ENCODE measurements around the gene SH3RF1. TPM values are rescaled to one million over a fixed set of nuclear protein-coding genes. Genes with fewer than 3 reads are reported as not detected.

The SH3RF1 gene
- total RNA-seq, 1 experiment from 2014 or later: 59.5 TPM

DNA sequence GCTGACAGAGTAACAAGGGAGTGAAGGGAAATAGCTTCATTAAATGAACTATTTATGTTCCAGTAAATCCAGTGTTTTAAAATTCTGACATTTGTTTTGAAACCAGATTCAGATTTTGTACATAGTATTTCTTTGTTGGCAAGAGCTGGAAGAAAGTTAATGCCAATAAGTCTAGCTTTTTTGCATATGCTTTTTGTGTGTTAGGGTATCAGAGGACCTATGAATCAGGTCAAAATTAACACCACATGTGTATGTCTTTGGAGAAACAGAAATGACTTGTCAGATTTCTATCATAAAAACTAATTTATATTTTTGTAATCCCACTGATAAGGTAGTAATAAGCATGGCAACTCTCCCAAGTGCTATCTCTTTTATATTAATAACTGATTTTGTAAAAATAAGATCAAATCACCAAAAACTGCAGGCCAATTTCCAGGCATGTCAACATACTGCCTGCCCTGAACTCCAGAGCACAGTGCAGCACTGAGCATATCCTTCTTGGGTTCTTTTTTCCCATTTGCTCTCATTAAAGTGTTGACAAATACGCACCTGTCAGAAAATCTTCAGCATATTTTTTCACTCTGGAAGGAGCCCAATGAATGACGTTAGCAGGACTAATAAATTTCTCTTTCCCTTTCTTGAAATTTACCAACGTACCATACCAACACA lies 65.5 kb downstream of the SH3RF1 start:
- ATAC-seq: no peak
- peaks cover 11 to 53% of the 10 kb centered on the region in 2 experiments for H3K4me1 ChIP-seq (ENCODE audit: control insufficient read depth in 1 of 2, insufficient read depth in 2 of 2, low read length in 2 of 2)
- ChIA-PET RAD21 (ENCODE audit: low non-redundant PET in 1 of 2, low total read pairs in 2 of 2, uncharacterized antibody in 2 of 2, unreplicated experiment in 2 of 2) (no interaction called here), CTCF (no interaction called here), POLR2A (no interaction called here)
- intact Hi-C loops (cut with micrococcal nuclease): no loop called here
- H4K20me1 ChIP-seq (ENCODE audit: insufficient read depth): no peaks in the 10 kb centered on the region; the same call in 1 of the 2 replicates
- peaks cover 94% of the 10 kb centered on the region for H3K79me2 ChIP-seq (ENCODE audit: insufficient read depth, low read length)
- BruUV-seq (replicated peaks): no TSS peak
- no peak overlapping the region for H3K27ac ChIP-seq (ENCODE audit: low read depth, low read length)
- no peak overlapping the region for H3K4me2 ChIP-seq (ENCODE audit: low read length)
- H3K9ac ChIP-seq (ENCODE audit: low read length): no peak overlapping the region
- H3K9me3 ChIP-seq (ENCODE audit: control insufficient read depth in 1 of 2, insufficient read depth in 1 of 2, low read depth in 1 of 2, low read length in 2 of 2): no peaks in the 10 kb centered on the region
- no peak for DNase-seq (ENCODE audit: low read depth, low spot score)
- no peaks in the 10 kb centered on the region for H3K27me3 ChIP-seq (ENCODE audit: insufficient read depth, low read length)
- H3K36me3 ChIP-seq (ENCODE audit: control insufficient read depth in 1 of 2, insufficient read depth in 2 of 2, low read length in 2 of 2): no peaks in the 10 kb centered on the region
- H2AFZ ChIP-seq (ENCODE audit: low read depth, low read length, poor library complexity, severe bottlenecking): no peak overlapping the region
- no peak for TF ChIP-seq EGR1 (IDR thresholded peaks at IDR 0.05; ENCODE audit: low read depth)
- TF ChIP-seq ZNF274 (IDR thresholded peaks at IDR 0.05; ENCODE audit: low read depth, low read length): no peak
- TF ChIP-seq, protein P1, sequence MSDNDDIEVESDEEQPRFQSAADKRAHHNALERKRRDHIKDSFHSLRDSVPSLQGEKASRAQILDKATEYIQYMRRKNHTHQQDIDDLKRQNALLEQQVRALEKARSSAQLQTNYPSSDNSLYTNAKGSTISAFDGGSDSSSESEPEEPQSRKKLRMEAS (IDR thresholded peaks at IDR 0.05): no peak
- no peak for TF ChIP-seq ELF1 (IDR thresholded peaks at IDR 0.05; ENCODE audit: borderline replicate concordance, low read depth)
- no peak for TF ChIP-seq CEBPB (IDR thresholded peaks at IDR 0.05; ENCODE audit: low read depth)
- TF ChIP-seq CBX3 (IDR thresholded peaks at IDR 0.05; ENCODE audit: low read depth): no peak
- TF ChIP-seq, protein P2, sequence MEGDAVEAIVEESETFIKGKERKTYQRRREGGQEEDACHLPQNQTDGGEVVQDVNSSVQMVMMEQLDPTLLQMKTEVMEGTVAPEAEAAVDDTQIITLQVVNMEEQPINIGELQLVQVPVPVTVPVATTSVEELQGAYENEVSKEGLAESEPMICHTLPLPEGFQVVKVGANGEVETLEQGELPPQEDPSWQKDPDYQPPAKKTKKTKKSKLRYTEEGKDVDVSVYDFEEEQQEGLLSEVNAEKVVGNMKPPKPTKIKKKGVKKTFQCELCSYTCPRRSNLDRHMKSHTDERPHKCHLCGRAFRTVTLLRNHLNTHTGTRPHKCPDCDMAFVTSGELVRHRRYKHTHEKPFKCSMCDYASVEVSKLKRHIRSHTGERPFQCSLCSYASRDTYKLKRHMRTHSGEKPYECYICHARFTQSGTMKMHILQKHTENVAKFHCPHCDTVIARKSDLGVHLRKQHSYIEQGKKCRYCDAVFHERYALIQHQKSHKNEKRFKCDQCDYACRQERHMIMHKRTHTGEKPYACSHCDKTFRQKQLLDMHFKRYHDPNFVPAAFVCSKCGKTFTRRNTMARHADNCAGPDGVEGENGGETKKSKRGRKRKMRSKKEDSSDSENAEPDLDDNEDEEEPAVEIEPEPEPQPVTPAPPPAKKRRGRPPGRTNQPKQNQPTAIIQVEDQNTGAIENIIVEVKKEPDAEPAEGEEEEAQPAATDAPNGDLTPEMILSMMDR (IDR thresholded peaks at IDR 0.05 in 2 of 3, conservative IDR thresholded peaks at IDR 0.05 in 1 of 3; ENCODE audit: borderline replicate concordance in 1 of 3, insufficient read depth in 1 of 3, low read depth in 2 of 3, low read length in 2 of 3): no peak
- no peak for TF ChIP-seq YY1 (IDR thresholded peaks at IDR 0.05; ENCODE audit: extremely low read depth, insufficient replicate concordance, low read depth, low read length)
- TF ChIP-seq EZH2phosphoT487 (IDR thresholded peaks at IDR 0.05; ENCODE audit: borderline replicate concordance): no peak
- TF ChIP-seq SIN3A (IDR thresholded peaks at IDR 0.05; ENCODE audit: low read depth): no peak
- TF ChIP-seq JUND (IDR thresholded peaks at IDR 0.05): no peak
- TF ChIP-seq, protein P3, sequence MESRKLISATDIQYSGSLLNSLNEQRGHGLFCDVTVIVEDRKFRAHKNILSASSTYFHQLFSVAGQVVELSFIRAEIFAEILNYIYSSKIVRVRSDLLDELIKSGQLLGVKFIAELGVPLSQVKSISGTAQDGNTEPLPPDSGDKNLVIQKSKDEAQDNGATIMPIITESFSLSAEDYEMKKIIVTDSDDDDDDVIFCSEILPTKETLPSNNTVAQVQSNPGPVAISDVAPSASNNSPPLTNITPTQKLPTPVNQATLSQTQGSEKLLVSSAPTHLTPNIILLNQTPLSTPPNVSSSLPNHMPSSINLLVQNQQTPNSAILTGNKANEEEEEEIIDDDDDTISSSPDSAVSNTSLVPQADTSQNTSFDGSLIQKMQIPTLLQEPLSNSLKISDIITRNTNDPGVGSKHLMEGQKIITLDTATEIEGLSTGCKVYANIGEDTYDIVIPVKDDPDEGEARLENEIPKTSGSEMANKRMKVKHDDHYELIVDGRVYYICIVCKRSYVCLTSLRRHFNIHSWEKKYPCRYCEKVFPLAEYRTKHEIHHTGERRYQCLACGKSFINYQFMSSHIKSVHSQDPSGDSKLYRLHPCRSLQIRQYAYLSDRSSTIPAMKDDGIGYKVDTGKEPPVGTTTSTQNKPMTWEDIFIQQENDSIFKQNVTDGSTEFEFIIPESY (IDR thresholded peaks at IDR 0.05; ENCODE audit: extremely low read depth, insufficient replicate concordance, low read length): no peak
- TF ChIP-seq SP1 (IDR thresholded peaks at IDR 0.05; ENCODE audit: low read depth): no peak
- TF ChIP-seq, protein P4, sequence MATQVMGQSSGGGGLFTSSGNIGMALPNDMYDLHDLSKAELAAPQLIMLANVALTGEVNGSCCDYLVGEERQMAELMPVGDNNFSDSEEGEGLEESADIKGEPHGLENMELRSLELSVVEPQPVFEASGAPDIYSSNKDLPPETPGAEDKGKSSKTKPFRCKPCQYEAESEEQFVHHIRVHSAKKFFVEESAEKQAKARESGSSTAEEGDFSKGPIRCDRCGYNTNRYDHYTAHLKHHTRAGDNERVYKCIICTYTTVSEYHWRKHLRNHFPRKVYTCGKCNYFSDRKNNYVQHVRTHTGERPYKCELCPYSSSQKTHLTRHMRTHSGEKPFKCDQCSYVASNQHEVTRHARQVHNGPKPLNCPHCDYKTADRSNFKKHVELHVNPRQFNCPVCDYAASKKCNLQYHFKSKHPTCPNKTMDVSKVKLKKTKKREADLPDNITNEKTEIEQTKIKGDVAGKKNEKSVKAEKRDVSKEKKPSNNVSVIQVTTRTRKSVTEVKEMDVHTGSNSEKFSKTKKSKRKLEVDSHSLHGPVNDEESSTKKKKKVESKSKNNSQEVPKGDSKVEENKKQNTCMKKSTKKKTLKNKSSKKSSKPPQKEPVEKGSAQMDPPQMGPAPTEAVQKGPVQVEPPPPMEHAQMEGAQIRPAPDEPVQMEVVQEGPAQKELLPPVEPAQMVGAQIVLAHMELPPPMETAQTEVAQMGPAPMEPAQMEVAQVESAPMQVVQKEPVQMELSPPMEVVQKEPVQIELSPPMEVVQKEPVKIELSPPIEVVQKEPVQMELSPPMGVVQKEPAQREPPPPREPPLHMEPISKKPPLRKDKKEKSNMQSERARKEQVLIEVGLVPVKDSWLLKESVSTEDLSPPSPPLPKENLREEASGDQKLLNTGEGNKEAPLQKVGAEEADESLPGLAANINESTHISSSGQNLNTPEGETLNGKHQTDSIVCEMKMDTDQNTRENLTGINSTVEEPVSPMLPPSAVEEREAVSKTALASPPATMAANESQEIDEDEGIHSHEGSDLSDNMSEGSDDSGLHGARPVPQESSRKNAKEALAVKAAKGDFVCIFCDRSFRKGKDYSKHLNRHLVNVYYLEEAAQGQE (IDR thresholded peaks at IDR 0.05; ENCODE audit: low read depth): no peak
- no peak for TF ChIP-seq TCF7L2 (IDR thresholded peaks at IDR 0.05; ENCODE audit: borderline replicate concordance, extremely low read depth, insufficient read depth, insufficient read length)
- TF ChIP-seq SRF (IDR thresholded peaks at IDR 0.05; ENCODE audit: low read depth): no peak
- no peak for TF ChIP-seq EZH2 (IDR thresholded peaks at IDR 0.05)
- H3K9me2 ChIP-seq (ENCODE audit: insufficient read depth): no peaks in the 10 kb centered on the region
- H3K4me3 ChIP-seq (replicated peaks in 1 of 2; ENCODE audit: low read depth in 1 of 2, low read length in 2 of 2): no peak overlapping the region
